ENCODE results near the gene PSME2. TPM values are rescaled to one million over a fixed set of nuclear protein-coding genes. Genes with fewer than 3 reads are reported as not detected.

Gene PSME2
- total and polyA plus RNA-seq, 2 of the 13 experiments (the other 11 are each of a cell fraction or from before 2014, with no cell fraction given) = 332 to 716 TPM

DNA sequence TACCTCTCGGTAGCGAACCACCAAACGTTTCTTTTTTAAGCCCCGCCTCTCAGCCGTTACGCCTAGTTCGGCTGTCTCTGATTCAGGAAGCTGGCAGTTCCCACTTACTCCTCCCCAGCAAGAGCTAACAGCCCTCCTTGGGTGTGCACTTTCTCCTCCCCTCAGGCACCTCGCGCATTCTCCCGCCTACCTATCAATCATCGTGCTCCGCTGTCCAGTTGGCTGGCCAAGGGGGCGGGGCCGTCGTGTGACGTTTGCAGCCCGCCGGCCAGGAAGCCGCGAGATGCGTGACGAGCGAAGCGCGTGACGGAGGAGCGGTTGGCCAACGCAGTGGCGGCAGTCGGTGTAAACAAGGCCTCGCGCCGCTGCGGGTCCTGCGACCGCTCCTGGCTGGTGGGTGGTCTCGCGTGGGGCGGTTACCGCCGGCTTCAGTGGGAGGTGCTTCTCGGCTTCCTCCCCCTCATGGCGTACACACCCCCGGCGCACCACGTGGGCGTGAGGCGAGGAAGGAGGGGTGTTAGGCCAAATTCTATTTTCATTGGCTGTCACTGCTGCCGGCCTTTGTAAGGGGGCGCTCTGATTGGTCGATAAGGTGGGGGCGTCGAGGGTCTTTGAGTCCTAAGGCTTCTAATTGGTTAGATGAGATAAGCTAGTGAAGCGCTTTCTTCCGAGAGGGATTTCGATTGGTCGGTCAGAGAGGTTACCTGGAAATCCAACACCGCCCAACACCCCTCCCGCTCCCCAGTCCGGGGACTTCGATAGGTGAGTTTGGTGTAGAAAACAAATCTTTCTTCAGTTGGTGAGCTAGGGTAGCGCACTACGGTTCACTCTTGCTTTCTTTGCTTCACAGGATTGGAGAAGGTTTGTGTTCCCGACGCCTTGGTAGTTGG, 31.6 kb downstream of the PSME2 start, which contains the start of the genes DCAF11 and NRL (continued):
- TF ChIP-seq, protein P1, sequence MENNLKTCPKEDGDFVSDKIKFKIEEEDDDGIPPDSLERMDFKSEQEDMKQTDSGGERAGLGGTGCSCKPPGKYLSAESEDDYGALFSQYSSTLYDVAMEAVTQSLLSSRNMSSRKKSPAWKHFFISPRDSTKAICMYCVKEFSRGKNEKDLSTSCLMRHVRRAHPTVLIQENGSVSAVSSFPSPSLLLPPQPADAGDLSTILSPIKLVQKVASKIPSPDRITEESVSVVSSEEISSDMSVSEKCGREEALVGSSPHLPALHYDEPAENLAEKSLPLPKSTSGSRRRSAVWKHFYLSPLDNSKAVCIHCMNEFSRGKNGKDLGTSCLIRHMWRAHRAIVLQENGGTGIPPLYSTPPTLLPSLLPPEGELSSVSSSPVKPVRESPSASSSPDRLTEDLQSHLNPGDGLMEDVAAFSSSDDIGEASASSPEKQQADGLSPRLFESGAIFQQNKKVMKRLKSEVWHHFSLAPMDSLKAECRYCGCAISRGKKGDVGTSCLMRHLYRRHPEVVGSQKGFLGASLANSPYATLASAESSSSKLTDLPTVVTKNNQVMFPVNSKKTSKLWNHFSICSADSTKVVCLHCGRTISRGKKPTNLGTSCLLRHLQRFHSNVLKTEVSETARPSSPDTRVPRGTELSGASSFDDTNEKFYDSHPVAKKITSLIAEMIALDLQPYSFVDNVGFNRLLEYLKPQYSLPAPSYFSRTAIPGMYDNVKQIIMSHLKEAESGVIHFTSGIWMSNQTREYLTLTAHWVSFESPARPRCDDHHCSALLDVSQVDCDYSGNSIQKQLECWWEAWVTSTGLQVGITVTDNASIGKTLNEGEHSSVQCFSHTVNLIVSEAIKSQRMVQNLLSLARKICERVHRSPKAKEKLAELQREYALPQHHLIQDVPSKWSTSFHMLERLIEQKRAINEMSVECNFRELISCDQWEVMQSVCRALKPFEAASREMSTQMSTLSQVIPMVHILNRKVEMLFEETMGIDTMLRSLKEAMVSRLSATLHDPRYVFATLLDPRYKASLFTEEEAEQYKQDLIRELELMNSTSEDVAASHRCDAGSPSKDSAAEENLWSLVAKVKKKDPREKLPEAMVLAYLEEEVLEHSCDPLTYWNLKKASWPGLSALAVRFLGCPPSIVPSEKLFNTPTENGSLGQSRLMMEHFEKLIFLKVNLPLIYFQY (CRISPR knock-in tag; IDR thresholded peaks at IDR 0.05; ENCODE audit: borderline replicate concordance) = peak; percentile 27; the same call in 1 of the 2 replicates
- TF ChIP-seq TSC22D2 (CRISPR knock-in tag; IDR thresholded peaks at IDR 0.05; ENCODE audit: borderline replicate concordance) (peak; percentile 73; the same call in 1 of the 2 replicates), ZNF615 (CRISPR knock-in tag; IDR thresholded peaks at IDR 0.05; ENCODE audit: borderline replicate concordance) (no peak), ZXDC (CRISPR knock-in tag; IDR thresholded peaks at IDR 0.05) (no peak), RXRA (CRISPR knock-in tag; IDR thresholded peaks at IDR 0.05) (peak; percentile 92), KAT7 (CRISPR knock-in tag; IDR thresholded peaks at IDR 0.05; ENCODE audit: borderline replicate concordance) (0 out of 2 replicates have a peak, but pooled peaks have one; percentile 54), TOE1 (CRISPR knock-in tag; IDR thresholded peaks at IDR 0.05) (no peak; the same call in 1 of the 2 replicates), MBD4 (IDR thresholded peaks at IDR 0.05; ENCODE audit: borderline replicate concordance, low read length) (no peak), ZNF460 (CRISPR knock-in tag; IDR thresholded peaks at IDR 0.05; ENCODE audit: borderline replicate concordance) (no peak), SNAI1 (CRISPR knock-in tag; IDR thresholded peaks at IDR 0.05; ENCODE audit: borderline replicate concordance) (peak; percentile 92; the same call in 1 of the 2 replicates), ZNF780A (CRISPR knock-in tag; IDR thresholded peaks at IDR 0.05) (no peak), FOXP4 (CRISPR knock-in tag; IDR thresholded peaks at IDR 0.05) (peak; percentile 90), ZBTB1 (CRISPR knock-in tag; IDR thresholded peaks at IDR 0.05; ENCODE audit: borderline replicate concordance) (peak; percentile 96), BHLHE40 (IDR thresholded peaks at IDR 0.05; ENCODE audit: low read length) (peak; percentile 77)
- TF ChIP-seq, protein P2, sequence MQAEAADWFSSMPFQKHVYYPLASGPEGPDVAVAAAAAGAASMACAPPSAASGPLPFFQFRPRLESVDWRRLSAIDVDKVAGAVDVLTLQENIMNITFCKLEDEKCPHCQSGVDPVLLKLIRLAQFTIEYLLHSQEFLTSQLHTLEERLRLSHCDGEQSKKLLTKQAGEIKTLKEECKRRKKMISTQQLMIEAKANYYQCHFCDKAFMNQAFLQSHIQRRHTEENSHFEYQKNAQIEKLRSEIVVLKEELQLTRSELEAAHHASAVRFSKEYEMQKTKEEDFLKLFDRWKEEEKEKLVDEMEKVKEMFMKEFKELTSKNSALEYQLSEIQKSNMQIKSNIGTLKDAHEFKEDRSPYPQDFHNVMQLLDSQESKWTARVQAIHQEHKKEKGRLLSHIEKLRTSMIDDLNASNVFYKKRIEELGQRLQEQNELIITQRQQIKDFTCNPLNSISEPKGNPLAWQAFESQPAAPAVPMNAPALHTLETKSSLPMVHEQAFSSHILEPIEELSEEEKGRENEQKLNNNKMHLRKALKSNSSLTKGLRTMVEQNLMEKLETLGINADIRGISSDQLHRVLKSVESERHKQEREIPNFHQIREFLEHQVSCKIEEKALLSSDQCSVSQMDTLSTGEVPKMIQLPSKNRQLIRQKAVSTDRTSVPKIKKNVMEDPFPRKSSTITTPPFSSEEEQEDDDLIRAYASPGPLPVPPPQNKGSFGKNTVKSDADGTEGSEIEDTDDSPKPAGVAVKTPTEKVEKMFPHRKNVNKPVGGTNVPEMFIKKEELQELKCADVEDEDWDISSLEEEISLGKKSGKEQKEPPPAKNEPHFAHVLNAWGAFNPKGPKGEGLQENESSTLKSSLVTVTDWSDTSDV (CRISPR knock-in tag; IDR thresholded peaks at IDR 0.05) = peak; percentile 91; the same call in 1 of the 2 replicates
